Measurements from ENCODE around the gene ICOSLG. TPM values are rescaled to one million over a fixed set of nuclear protein-coding genes. Genes with fewer than 3 reads are reported as not detected.

The ICOSLG gene
- total RNA-seq, 2 experiments from 2014 or later = 22.2 to 22.9 TPM

DNA sequence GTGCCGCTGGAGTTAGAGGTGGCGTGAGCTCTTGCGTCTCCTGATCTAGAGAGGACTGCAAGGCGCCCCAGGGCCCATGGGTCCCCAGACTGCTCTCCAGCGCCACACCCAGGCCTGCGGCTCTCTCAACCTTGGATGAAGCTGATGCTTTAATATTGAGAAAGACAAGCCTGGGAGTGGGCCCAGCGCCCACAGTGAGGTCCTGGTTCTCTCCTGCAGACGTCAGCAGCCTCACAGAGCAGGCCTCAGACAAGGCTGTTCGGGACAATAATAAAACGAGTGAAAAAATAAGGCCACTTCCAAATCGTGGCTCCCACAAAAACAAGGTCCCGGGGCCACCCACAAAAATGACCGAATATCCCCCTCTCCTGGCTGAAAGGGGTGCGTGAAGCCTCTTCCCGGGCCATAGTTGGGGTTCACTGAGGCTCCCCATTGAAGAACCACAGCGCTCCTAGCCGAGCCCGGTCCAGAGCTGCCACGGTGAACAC, 27.0 kb upstream of the ICOSLG start:
- H3K4me3 Mint-ChIP-seq = no peak overlapping the region
- no peaks in the 10 kb centered on the region for H3K4me1 Mint-ChIP-seq (ENCODE audit: low read depth)
- Histone ChIP-seq H3K27me3 (ENCODE audit: control insufficient read depth in 1 of 2, insufficient read depth in 2 of 2, low read length in 2 of 2) (no peaks in the 10 kb centered on the region), H3K27ac (ENCODE audit: low read depth in 1 of 2, low read length in 2 of 2) (no peak overlapping the region), H3K36me3 (ENCODE audit: insufficient read depth, low read length) (no peaks in the 10 kb centered on the region), H3K4me1 (ENCODE audit: insufficient read depth, low read length) (no peaks in the 10 kb centered on the region), H3K4me3 (ENCODE audit: low read length) (no peak overlapping the region), H3K9me3 (ENCODE audit: control insufficient read depth in 1 of 2, insufficient read depth in 1 of 2, low read length in 2 of 2) (no peaks in the 10 kb centered on the region)
- TF ChIP-seq, protein P1, sequence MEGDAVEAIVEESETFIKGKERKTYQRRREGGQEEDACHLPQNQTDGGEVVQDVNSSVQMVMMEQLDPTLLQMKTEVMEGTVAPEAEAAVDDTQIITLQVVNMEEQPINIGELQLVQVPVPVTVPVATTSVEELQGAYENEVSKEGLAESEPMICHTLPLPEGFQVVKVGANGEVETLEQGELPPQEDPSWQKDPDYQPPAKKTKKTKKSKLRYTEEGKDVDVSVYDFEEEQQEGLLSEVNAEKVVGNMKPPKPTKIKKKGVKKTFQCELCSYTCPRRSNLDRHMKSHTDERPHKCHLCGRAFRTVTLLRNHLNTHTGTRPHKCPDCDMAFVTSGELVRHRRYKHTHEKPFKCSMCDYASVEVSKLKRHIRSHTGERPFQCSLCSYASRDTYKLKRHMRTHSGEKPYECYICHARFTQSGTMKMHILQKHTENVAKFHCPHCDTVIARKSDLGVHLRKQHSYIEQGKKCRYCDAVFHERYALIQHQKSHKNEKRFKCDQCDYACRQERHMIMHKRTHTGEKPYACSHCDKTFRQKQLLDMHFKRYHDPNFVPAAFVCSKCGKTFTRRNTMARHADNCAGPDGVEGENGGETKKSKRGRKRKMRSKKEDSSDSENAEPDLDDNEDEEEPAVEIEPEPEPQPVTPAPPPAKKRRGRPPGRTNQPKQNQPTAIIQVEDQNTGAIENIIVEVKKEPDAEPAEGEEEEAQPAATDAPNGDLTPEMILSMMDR (IDR thresholded peaks at IDR 0.05) = peak; percentile 41
- H3K27me3 Mint-ChIP-seq = no peaks in the 10 kb centered on the region
- ChIA-PET CTCF (interaction anchor here (0.6 to 1.9 kb wide), 3 partner anchors 11 to 479 kb away, joined by 3 to 5 read pairs (median 3); no protein-coding TSS in a partner anchor), POLR2A (no interaction called here)
- ATAC-seq (ENCODE audit: poor library complexity) = no peak
- peak in 10 of 14 experiments; percentile 10 to 53 (median 27) for DNase-seq
- intact Hi-C loops (cut with DNase I, micrococcal nuclease) = no loop called here
- H3K27ac Mint-ChIP-seq = no peak overlapping the region
- no peaks in the 10 kb centered on the region for H3K36me3 Mint-ChIP-seq (ENCODE audit: low read depth)
- H3K9me3 Mint-ChIP-seq = no peaks in the 10 kb centered on the region

DNA sequence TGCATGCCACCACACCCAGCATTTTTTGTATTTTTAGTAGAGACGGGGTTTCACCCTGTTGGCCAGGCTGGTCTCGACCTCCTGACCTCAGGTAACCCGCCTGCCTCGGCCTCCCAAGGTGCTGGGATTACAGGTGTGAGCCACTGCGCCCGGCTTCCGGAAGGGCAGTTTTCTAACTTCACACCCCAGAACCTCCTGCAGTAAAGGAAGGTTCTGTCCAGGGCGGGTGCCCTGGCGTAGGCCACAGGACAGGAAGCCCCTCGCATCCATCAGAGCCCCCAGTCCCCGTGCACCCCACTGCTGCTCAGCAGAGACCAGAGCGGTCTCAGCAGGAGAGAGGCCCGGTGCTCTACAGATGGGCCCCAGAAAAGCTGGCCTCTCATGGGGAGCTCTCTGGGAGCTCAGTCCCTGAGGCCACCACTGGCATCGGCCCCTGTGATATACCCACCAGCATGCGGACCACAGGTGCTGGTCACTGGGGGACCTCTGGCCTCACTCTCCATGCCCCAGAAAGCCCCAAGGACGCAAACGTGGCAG, 25.1 kb upstream of the ICOSLG start:
- no peaks in the 10 kb centered on the region for H3K27me3 ChIP-seq (ENCODE audit: control insufficient read depth in 1 of 2, insufficient read depth in 2 of 2, low read length in 2 of 2)
- TF ChIP-seq, protein P1 (IDR thresholded peaks at IDR 0.05) = no peak
- CTCF ChIA-PET = no interaction called here
- Mint-ChIP-seq H3K27ac (no peak overlapping the region), H3K4me1 (ENCODE audit: low read depth) (no peaks in the 10 kb centered on the region), H3K36me3 (ENCODE audit: low read depth) (no peaks in the 10 kb centered on the region), H3K9me3 (no peaks in the 10 kb centered on the region), H3K27me3 (no peaks in the 10 kb centered on the region), H3K4me3 (no peak overlapping the region)
- H3K4me1 ChIP-seq (ENCODE audit: insufficient read depth, low read length) = no peaks in the 10 kb centered on the region
- DNase-seq (peak in 1 of 14 experiments; percentile 6), ATAC-seq (ENCODE audit: poor library complexity) (no peak)
- H3K9me3 ChIP-seq (ENCODE audit: control insufficient read depth in 1 of 2, insufficient read depth in 1 of 2, low read length in 2 of 2) = no peaks in the 10 kb centered on the region
- H3K27ac ChIP-seq (ENCODE audit: low read depth in 1 of 2, low read length in 2 of 2) = no peak overlapping the region
- H3K4me3 ChIP-seq (ENCODE audit: low read length) = no peak overlapping the region
- POLR2A ChIA-PET = no interaction called here
- intact Hi-C loops (cut with DNase I, micrococcal nuclease) = no loop called here
- no peaks in the 10 kb centered on the region for H3K36me3 ChIP-seq (ENCODE audit: insufficient read depth, low read length)

DNA sequence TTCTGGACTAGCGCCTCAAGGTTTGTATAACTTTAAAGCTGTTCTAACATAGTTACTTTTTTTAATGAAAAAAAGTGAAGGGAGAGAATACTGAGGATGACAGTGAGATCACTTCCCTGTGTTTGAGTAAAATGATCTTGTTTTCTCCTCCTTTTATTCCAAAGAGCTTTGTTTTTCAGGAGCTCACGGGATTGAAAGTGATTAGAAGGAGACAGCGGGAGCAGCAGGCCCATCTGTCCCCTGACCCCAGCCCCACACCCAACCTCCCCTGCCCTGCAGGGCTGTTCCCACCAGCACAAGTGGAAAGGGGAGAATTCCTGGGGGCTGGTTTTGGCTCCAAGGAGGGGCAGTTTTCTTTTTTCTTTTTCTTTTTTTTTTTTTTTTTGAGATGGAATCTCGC, 23.0 kb upstream of the ICOSLG start:
- Mint-ChIP-seq H3K27ac (no peak overlapping the region), H3K4me1 (ENCODE audit: low read depth) (no peaks in the 10 kb centered on the region), H3K9me3 (no peaks in the 10 kb centered on the region), H3K36me3 (ENCODE audit: low read depth) (no peaks in the 10 kb centered on the region), H3K27me3 (no peaks in the 10 kb centered on the region), H3K4me3 (no peak overlapping the region)
- H3K27ac ChIP-seq (ENCODE audit: low read depth in 1 of 2, low read length in 2 of 2) = no peak overlapping the region
- H3K9me3 ChIP-seq (ENCODE audit: control insufficient read depth in 1 of 2, insufficient read depth in 1 of 2, low read length in 2 of 2) = no peaks in the 10 kb centered on the region
- intact Hi-C loops (cut with DNase I, micrococcal nuclease) = no loop called here
- DNase-seq (no peak), ATAC-seq (ENCODE audit: poor library complexity) (no peak)
- no peaks in the 10 kb centered on the region for H3K4me1 ChIP-seq (ENCODE audit: insufficient read depth, low read length)
- no peaks in the 10 kb centered on the region for H3K27me3 ChIP-seq (ENCODE audit: control insufficient read depth in 1 of 2, insufficient read depth in 2 of 2, low read length in 2 of 2)
- POLR2A ChIA-PET = no interaction called here
- TF ChIP-seq, protein P1 (IDR thresholded peaks at IDR 0.05) = no peak
- H3K4me3 ChIP-seq (ENCODE audit: low read length) = no peak overlapping the region
- H3K36me3 ChIP-seq (ENCODE audit: insufficient read depth, low read length) = no peaks in the 10 kb centered on the region
- CTCF ChIA-PET = no interaction called here
